Erythroblast (primary cell): Measurements from ENCODE around the gene PEX12.

Source experiments
- GATA1 ChIP-seq: IDR thresholded peaks from 2 replicates; pipeline ENCODE4 v1.6.1; 2011; ENCODE audit warnings: low read depth, mild to moderate bottlenecking, control low read depth, low read length, moderate library complexity
- POLR2A ChIP-seq: IDR thresholded peaks from 2 replicates; pipeline ENCODE4 v1.6.1; 2011; ENCODE audit warnings: mild to moderate bottlenecking, low read length

GRCh38 chr17:35575759-35576158 is 2.6 kb downstream of the PEX12 start:
- peak; percentile 18 for TF ChIP-seq POLR2A
- no peak for TF ChIP-seq GATA1
